Activated CD4-positive, alpha-beta T cell treated with anti-CD3 and anti-CD28 coated beads, Interleukin-2, amount 10 ng/mL, durations not matched to agents 24 days and 14 days (primary cell): ENCODE measurements around the gene CAPN5. TPM values are rescaled to one million over a fixed set of nuclear protein-coding genes. Genes with fewer than 3 reads are reported as not detected.

ENCODE experiments used
- DNase-seq: peaks from one replicate; pipeline ENCODE4 v3.0.0; 2022
- H3K27ac Mint-ChIP-seq: one replicate; pipeline ENCODE4 v1.8.0; 2022; ENCODE audit warnings: mild to moderate bottlenecking, mixed read lengths
- H3K27me3 Mint-ChIP-seq: one replicate; pipeline ENCODE4 v1.8.0; 2022; ENCODE audit warnings: mixed read lengths
- H3K36me3 Mint-ChIP-seq: one replicate; pipeline ENCODE4 v1.8.0; 2022; ENCODE audit warnings: low read depth, mild to moderate bottlenecking, mixed read lengths
- H3K4me1 Mint-ChIP-seq: one replicate; pipeline ENCODE4 v1.8.0; 2021; ENCODE audit warnings: mixed read lengths
- H3K4me3 Mint-ChIP-seq: one replicate; pipeline ENCODE4 v1.8.0; 2022; ENCODE audit warnings: mild to moderate bottlenecking, moderate library complexity, mixed read lengths
- H3K9me3 Mint-ChIP-seq: one replicate; pipeline ENCODE4 v1.8.0; 2021; ENCODE audit warnings: mixed read lengths
- intact Hi-C: fragments of 100-400 bp; cut with micrococcal nuclease; formaldehyde crosslinking; loops from one replicate; pipeline ENCODE4 v1.15.1; 2023
- total RNA-seq: library from RNA; stranded (reverse); gene quantifications from 2 replicates; pipeline ENCODE4 v1.2.3, GENCODE V29; 2022

The CAPN5 gene
- total RNA-seq, 1 donor from 2014 or later = 0.30 TPM

GRCh38 chr11:77111277-77111676 lies 44.5 kb downstream of the CAPN5 start:
- intact Hi-C loops = no loop called here
- H3K4me1 Mint-ChIP-seq = peaks cover 3% of the 10 kb centered on the region
- H3K4me3 Mint-ChIP-seq = no peak overlapping the region
- no peak for DNase-seq
- no peaks in the 10 kb centered on the region for H3K9me3 Mint-ChIP-seq
- no peaks in the 10 kb centered on the region for H3K36me3 Mint-ChIP-seq
- H3K27me3 Mint-ChIP-seq = peaks cover 2% of the 10 kb centered on the region
- H3K27ac Mint-ChIP-seq = no peak overlapping the region

GRCh38 chr11:77111946-77112345 lies 45.2 kb downstream of the CAPN5 start:
- Mint-ChIP-seq H3K36me3 (no peaks in the 10 kb centered on the region), H3K4me3 (no peak overlapping the region), H3K9me3 (no peaks in the 10 kb centered on the region), H3K27me3 (peaks cover 2% of the 10 kb centered on the region), H3K27ac (no peak overlapping the region), H3K4me1 (peaks cover 3% of the 10 kb centered on the region)
- intact Hi-C loops = no loop called here
- DNase-seq = no peak

GRCh38 chr11:77112641-77113381 lies 46.0 kb downstream of the CAPN5 start:
- H3K27me3 Mint-ChIP-seq = peaks cover 2% of the 10 kb centered on the region
- intact Hi-C loops = no loop called here

GRCh38 chr11:77113382-77114088 lies 46.8 kb downstream of the CAPN5 start:
- Mint-ChIP-seq H3K27me3 (peaks cover 2% of the 10 kb centered on the region), H3K4me3 (no peak overlapping the region)

More at GRCh38 chr11:77112641-77113381, 46.0 kb downstream of the CAPN5 start:
- Mint-ChIP-seq H3K4me1 (peaks cover 3% of the 10 kb centered on the region), H3K4me3 (no peak overlapping the region), H3K27ac (no peak overlapping the region), H3K9me3 (no peaks in the 10 kb centered on the region), H3K36me3 (no peaks in the 10 kb centered on the region)
- DNase-seq = no peak

GRCh38 chr11:77114089-77114463 lies 47.3 kb downstream of the CAPN5 start:
- Mint-ChIP-seq H3K27me3 (peaks cover 2% of the 10 kb centered on the region), H3K9me3 (no peaks in the 10 kb centered on the region), H3K27ac (no peak overlapping the region), H3K36me3 (no peaks in the 10 kb centered on the region), H3K4me1 (peaks cover 3% of the 10 kb centered on the region), H3K4me3 (no peak overlapping the region)
- DNase-seq = no peak
- intact Hi-C loops = no loop called here

More at GRCh38 chr11:77113382-77114088, 46.8 kb downstream of the CAPN5 start:
- H3K36me3 Mint-ChIP-seq = no peaks in the 10 kb centered on the region
- no peak overlapping the region for H3K27ac Mint-ChIP-seq
- peaks cover 3% of the 10 kb centered on the region for H3K4me1 Mint-ChIP-seq
- H3K9me3 Mint-ChIP-seq = no peaks in the 10 kb centered on the region
- peak; percentile 73 for DNase-seq
- intact Hi-C loops = no loop called here

GRCh38 chr11:77115181-77115611 lies 48.4 kb downstream of the CAPN5 start:
- intact Hi-C loops = no loop called here
- Mint-ChIP-seq H3K9me3 (no peaks in the 10 kb centered on the region), H3K36me3 (no peaks in the 10 kb centered on the region), H3K4me3 (no peak overlapping the region), H3K27me3 (no peaks in the 10 kb centered on the region), H3K4me1 (peaks cover 3% of the 10 kb centered on the region), H3K27ac (no peak overlapping the region)
- DNase-seq = no peak

GRCh38 chr11:77115956-77116355 lies 49.2 kb downstream of the CAPN5 start:
- intact Hi-C loops = no loop called here
- no peak overlapping the region for H3K4me3 Mint-ChIP-seq
- H3K27me3 Mint-ChIP-seq = no peaks in the 10 kb centered on the region
- no peak for DNase-seq
- H3K4me1 Mint-ChIP-seq = peaks cover 3% of the 10 kb centered on the region
- no peak overlapping the region for H3K27ac Mint-ChIP-seq
- H3K36me3 Mint-ChIP-seq = no peaks in the 10 kb centered on the region
- no peaks in the 10 kb centered on the region for H3K9me3 Mint-ChIP-seq

- Mint-ChIP-seq H3K36me3 (no peaks in the 10 kb centered on the region), H3K4me1 (peaks cover 3% of the 10 kb centered on the region), H3K4me3 (no peak overlapping the region), H3K27me3 (no peaks in the 10 kb centered on the region), H3K27ac (no peak overlapping the region), H3K9me3 (no peaks in the 10 kb centered on the region)
- no peak for DNase-seq
- intact Hi-C loops = no loop called here
Measured at GRCh38 chr11:77117492-77117891, 50.7 kb downstream of the CAPN5 start.

GRCh38 chr11:77118086-77118485 lies 51.3 kb downstream of the CAPN5 start:
- Mint-ChIP-seq H3K27me3 (no peaks in the 10 kb centered on the region), H3K9me3 (no peaks in the 10 kb centered on the region), H3K4me1 (peaks cover 3% of the 10 kb centered on the region), H3K27ac (no peak overlapping the region), H3K36me3 (no peaks in the 10 kb centered on the region), H3K4me3 (no peak overlapping the region)
- no peak for DNase-seq
- intact Hi-C loops = no loop called here

- no peak overlapping the region for H3K4me3 Mint-ChIP-seq
- intact Hi-C loops = no loop called here
- no peaks in the 10 kb centered on the region for H3K27me3 Mint-ChIP-seq
- H3K36me3 Mint-ChIP-seq = no peaks in the 10 kb centered on the region
- no peaks in the 10 kb centered on the region for H3K9me3 Mint-ChIP-seq
- H3K4me1 Mint-ChIP-seq = no peaks in the 10 kb centered on the region
- no peak overlapping the region for H3K27ac Mint-ChIP-seq
- no peak for DNase-seq
Measured at GRCh38 chr11:77118971-77119370, 52.2 kb downstream of the CAPN5 start.

- Mint-ChIP-seq H3K36me3 (no peaks in the 10 kb centered on the region), H3K9me3 (no peaks in the 10 kb centered on the region), H3K4me1 (no peaks in the 10 kb centered on the region), H3K4me3 (no peak overlapping the region), H3K27me3 (no peaks in the 10 kb centered on the region), H3K27ac (no peak overlapping the region)
- intact Hi-C loops = no loop called here
- DNase-seq = no peak
Measured at GRCh38 chr11:77119531-77119936, 52.8 kb downstream of the CAPN5 start.

- Mint-ChIP-seq H3K27ac (no peak overlapping the region), H3K36me3 (no peaks in the 10 kb centered on the region), H3K27me3 (no peaks in the 10 kb centered on the region), H3K4me3 (no peak overlapping the region), H3K4me1 (no peaks in the 10 kb centered on the region), H3K9me3 (no peaks in the 10 kb centered on the region)
- intact Hi-C loops = no loop called here
- no peak for DNase-seq
Measured at GRCh38 chr11:77120571-77120970, 53.8 kb downstream of the CAPN5 start.

GRCh38 chr11:77121096-77121640 lies 54.4 kb downstream of the CAPN5 start:
- no peak overlapping the region for H3K27ac Mint-ChIP-seq
- intact Hi-C loops = no loop called here
- no peak overlapping the region for H3K4me3 Mint-ChIP-seq
- no peaks in the 10 kb centered on the region for H3K9me3 Mint-ChIP-seq
- no peaks in the 10 kb centered on the region for H3K4me1 Mint-ChIP-seq
- no peaks in the 10 kb centered on the region for H3K27me3 Mint-ChIP-seq
- no peaks in the 10 kb centered on the region for H3K36me3 Mint-ChIP-seq
- DNase-seq = no peak

GRCh38 chr11:77121876-77122575 lies 55.3 kb downstream of the CAPN5 start:
- no peak for DNase-seq
- H3K4me3 Mint-ChIP-seq = no peak overlapping the region
- H3K4me1 Mint-ChIP-seq = peaks cover 2% of the 10 kb centered on the region
- no peaks in the 10 kb centered on the region for H3K27me3 Mint-ChIP-seq
- intact Hi-C loops = no loop called here
- no peak overlapping the region for H3K27ac Mint-ChIP-seq
- H3K36me3 Mint-ChIP-seq = no peaks in the 10 kb centered on the region
- no peaks in the 10 kb centered on the region for H3K9me3 Mint-ChIP-seq
